Osteoblast (primary cell): Measurements from ENCODE around the gene MTCL3.

ENCODE experiments used
- DNase-seq: peaks from one replicate; pipeline ENCODE4 v3.0.0; 2011; ENCODE audit warnings: low spot score, mixed read lengths; ENCODE audit not compliant: insufficient read length; ENCODE audit errors: missing footprints
- H2AFZ ChIP-seq: 2 replicates; pipeline ENCODE4 v1.6.0; 2011; ENCODE audit warnings: mild to moderate bottlenecking, low read length
- H3K27ac ChIP-seq: 2 replicates; pipeline ENCODE4 v1.5.1; 2011; ENCODE audit warnings: mild to moderate bottlenecking, low read depth, low read length, moderate library complexity
- H3K27me3 ChIP-seq: 2 replicates; pipeline ENCODE4 v1.6.0; 2012; ENCODE audit warnings: mild to moderate bottlenecking, control low read depth, inconsistent platforms, low read length, moderate library complexity; ENCODE audit not compliant: insufficient read depth
- H3K36me3 ChIP-seq: 2 replicates; pipeline ENCODE4 v1.5.1; 2011; ENCODE audit warnings: mild to moderate bottlenecking, low read length, control low read depth, moderate library complexity; ENCODE audit not compliant: insufficient read depth
- H3K4me1 ChIP-seq: 2 replicates; pipeline ENCODE4 v1.5.1; 2011; ENCODE audit warnings: mild to moderate bottlenecking, low read length, control low read depth, moderate library complexity; ENCODE audit not compliant: insufficient read depth
- H3K4me2 ChIP-seq: 2 replicates; pipeline ENCODE4 v1.6.0; 2011; ENCODE audit warnings: mild to moderate bottlenecking, low read length; ENCODE audit not compliant: insufficient read depth
- H3K4me3 ChIP-seq: fragments of 200-600 bp; sonication (generic); 3 replicates; pipeline ENCODE4 v1.5.1; 2012; ENCODE audit warnings: mild to moderate bottlenecking, low read length, inconsistent platforms; ENCODE audit not compliant: insufficient read depth
- H3K79me2 ChIP-seq: 2 replicates; pipeline ENCODE4 v1.6.0; 2012; ENCODE audit warnings: mild to moderate bottlenecking, low read length, control low read depth, inconsistent platforms; ENCODE audit not compliant: insufficient read depth
- H3K9me3 ChIP-seq: 2 replicates; pipeline ENCODE4 v1.5.1; 2011; ENCODE audit warnings: low read depth, low read length, control low read depth
- H4K20me1 ChIP-seq: 2 replicates; pipeline ENCODE4 v1.6.0; 2012; ENCODE audit warnings: mild to moderate bottlenecking, low read length, control low read depth; ENCODE audit not compliant: insufficient read depth
- TF ChIP-seq, protein P1 (sequence below): IDR thresholded peaks from 2 replicates; pipeline ENCODE4 v1.5.1; 2011; ENCODE audit warnings: mild to moderate bottlenecking, low read depth, low read length, moderate library complexity; ENCODE audit errors: extremely low read depth

The MTCL3 gene

DNA sequence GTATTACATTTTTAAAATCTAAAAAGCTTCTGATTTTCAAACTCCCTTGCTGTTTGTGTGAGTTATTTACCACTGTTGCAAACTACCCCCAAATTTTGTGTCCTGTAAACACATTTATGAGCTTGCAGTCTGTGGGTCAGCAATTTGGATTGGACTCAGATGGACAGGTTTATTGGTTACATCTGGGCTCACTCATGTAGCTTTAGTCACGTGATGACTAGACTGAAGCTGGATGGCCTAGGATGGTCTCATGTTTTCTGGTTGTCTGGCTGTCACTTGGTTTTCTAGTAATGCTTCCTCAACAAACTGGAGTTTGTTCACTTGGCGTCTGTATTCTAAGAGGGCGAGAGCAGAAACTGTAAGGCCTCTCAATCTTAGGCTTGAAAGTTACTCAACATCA is 45.6 kb upstream of the MTCL3 start:
- no peak overlapping the region for H3K27ac ChIP-seq
- H3K27me3 ChIP-seq = no peaks in the 10 kb centered on the region
- H3K4me1 ChIP-seq = no peaks in the 10 kb centered on the region
- no peaks in the 10 kb centered on the region for H3K9me3 ChIP-seq
- no peak overlapping the region for H3K4me2 ChIP-seq
- no peaks in the 10 kb centered on the region for H3K79me2 ChIP-seq
- H3K36me3 ChIP-seq = no peaks in the 10 kb centered on the region
- H2AFZ ChIP-seq = no peak overlapping the region
- TF ChIP-seq, protein P1, sequence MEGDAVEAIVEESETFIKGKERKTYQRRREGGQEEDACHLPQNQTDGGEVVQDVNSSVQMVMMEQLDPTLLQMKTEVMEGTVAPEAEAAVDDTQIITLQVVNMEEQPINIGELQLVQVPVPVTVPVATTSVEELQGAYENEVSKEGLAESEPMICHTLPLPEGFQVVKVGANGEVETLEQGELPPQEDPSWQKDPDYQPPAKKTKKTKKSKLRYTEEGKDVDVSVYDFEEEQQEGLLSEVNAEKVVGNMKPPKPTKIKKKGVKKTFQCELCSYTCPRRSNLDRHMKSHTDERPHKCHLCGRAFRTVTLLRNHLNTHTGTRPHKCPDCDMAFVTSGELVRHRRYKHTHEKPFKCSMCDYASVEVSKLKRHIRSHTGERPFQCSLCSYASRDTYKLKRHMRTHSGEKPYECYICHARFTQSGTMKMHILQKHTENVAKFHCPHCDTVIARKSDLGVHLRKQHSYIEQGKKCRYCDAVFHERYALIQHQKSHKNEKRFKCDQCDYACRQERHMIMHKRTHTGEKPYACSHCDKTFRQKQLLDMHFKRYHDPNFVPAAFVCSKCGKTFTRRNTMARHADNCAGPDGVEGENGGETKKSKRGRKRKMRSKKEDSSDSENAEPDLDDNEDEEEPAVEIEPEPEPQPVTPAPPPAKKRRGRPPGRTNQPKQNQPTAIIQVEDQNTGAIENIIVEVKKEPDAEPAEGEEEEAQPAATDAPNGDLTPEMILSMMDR = no peak
- no peaks in the 10 kb centered on the region for H4K20me1 ChIP-seq
- H3K4me3 ChIP-seq = no peak overlapping the region
- no peak for DNase-seq

DNA sequence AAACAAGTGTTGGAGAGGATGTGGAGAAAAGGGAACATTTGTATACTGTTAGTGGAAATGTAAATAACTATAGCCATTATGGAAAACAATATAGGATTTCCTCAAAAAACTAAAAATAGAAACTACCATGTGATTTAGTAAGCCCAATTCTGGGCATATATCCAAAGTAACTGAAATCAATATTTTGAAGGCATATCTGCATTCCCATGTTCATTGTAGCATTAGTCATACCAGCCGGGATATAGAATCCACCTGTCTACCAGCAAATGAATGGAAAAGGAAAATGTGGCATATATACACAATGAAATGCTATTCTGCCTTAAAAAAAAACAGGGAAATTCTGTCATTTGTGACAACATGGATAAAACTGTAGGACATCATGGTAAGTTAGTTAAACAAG is 42.5 kb upstream of the MTCL3 start:
- H3K4me1 ChIP-seq = no peaks in the 10 kb centered on the region
- H3K79me2 ChIP-seq = no peaks in the 10 kb centered on the region
- no peak overlapping the region for H3K27ac ChIP-seq
- TF ChIP-seq, protein P1 = no peak
- no peak overlapping the region for H3K4me2 ChIP-seq
- no peak for DNase-seq
- no peaks in the 10 kb centered on the region for H3K36me3 ChIP-seq
- H2AFZ ChIP-seq = no peak overlapping the region
- no peaks in the 10 kb centered on the region for H4K20me1 ChIP-seq
- no peak overlapping the region for H3K4me3 ChIP-seq
- no peaks in the 10 kb centered on the region for H3K9me3 ChIP-seq
- no peaks in the 10 kb centered on the region for H3K27me3 ChIP-seq

DNA sequence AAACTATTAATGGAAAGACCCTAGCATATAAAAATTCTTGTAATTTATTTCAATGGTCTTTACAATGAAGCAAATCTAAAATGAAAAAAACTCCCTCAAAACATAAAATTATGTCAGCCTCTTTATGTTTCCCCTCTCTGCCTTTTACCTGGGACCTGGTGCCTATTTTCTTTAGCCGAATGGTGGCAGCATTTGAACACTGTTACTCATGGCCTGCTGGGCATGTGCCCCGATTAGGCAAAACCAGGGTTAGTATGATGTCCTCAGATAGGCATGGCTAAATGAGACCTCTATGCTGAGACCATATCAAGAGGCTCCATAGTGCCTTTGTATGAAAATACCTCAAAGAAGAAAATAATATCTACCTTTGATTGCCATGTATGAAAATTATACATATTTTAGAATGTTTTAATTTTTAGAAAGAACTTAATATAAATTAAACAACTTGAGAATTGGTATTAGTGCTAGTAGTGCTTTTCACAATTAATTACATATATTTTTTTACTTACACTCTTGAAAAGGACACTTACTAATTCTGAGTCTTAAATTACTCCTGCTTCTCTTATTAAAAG is 35.4 kb upstream of the MTCL3 start:
- H3K27ac ChIP-seq = no peak overlapping the region
- H3K36me3 ChIP-seq = no peaks in the 10 kb centered on the region
- TF ChIP-seq, protein P1 = peak; percentile 62
- H3K4me3 ChIP-seq = no peak overlapping the region
- no peaks in the 10 kb centered on the region for H3K79me2 ChIP-seq
- H3K4me2 ChIP-seq = no peak overlapping the region
- H3K27me3 ChIP-seq = no peaks in the 10 kb centered on the region
- no peak overlapping the region for H2AFZ ChIP-seq
- no peaks in the 10 kb centered on the region for H4K20me1 ChIP-seq
- DNase-seq = peak; percentile 3
- H3K4me1 ChIP-seq = peaks cover 12% of the 10 kb centered on the region
- H3K9me3 ChIP-seq = no peaks in the 10 kb centered on the region

DNA sequence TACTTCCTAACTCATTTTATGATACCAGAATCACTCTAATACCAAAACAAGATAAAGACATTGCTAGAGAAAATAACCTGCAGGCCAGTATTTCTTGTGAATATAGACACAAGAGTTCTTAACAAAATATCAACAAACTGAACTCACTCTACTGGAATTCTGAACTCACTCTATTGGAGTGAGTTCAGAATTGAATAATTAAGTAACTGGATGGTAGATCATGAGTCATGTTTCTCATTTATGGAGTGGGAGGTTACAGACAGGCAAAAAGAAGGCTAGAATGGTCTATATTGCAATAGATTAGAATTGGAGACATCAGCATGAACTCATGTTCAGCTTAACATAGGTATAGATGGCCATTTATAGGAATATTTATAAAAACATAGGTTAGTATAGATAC is 31.3 kb upstream of the MTCL3 start:
- Histone ChIP-seq H3K27ac (no peak overlapping the region), H3K79me2 (no peaks in the 10 kb centered on the region), H3K36me3 (no peaks in the 10 kb centered on the region), H4K20me1 (no peaks in the 10 kb centered on the region), H2AFZ (no peak overlapping the region), H3K4me2 (no peak overlapping the region), H3K4me1 (peaks cover 12% of the 10 kb centered on the region), H3K27me3 (no peaks in the 10 kb centered on the region), H3K9me3 (no peaks in the 10 kb centered on the region), H3K4me3 (no peak overlapping the region)
- TF ChIP-seq, protein P1 = no peak
- no peak for DNase-seq
